T-helper 2 cell (primary cell): ENCODE results near the gene UBE4B.
A peak's percentile ranks its signal among the peaks of the same experiment; 100 is the strongest.
"Not testable (repeated sequence)": the region's sequence is repeated elsewhere in the genome, so short reads cannot be mapped to it uniquely, and the experiment has no call there.

Experiments
- DNase-seq, 5 experiments: peaks; one replicate each; pipeline versions ENCODE4 v3.0.0 to v3.0.0-alpha.2; 2012 to 2022
- total RNA-seq, 2 donors: gene quantifications; one replicate each; lab custom pipeline; 2026; lab: John Stamatoyannopoulos, UW

UBE4B gene
- total RNA-seq = 43.5 to 46.1 reads per million in 2 donors

- DNase-seq = peak; percentile 97 to 99 (median 98)
These were observed at the start of gene UBE4B for GRCh38 chr1:10032590-10033358. UBE4B (plus strand) TSS chr1:10032958; CDS start chr1:10033671, 713 bp downstream.

- no peak for DNase-seq
These were observed 48.5 kb upstream of the UBE4B start for GRCh38 chr1:9984253-9984652.

DNA sequence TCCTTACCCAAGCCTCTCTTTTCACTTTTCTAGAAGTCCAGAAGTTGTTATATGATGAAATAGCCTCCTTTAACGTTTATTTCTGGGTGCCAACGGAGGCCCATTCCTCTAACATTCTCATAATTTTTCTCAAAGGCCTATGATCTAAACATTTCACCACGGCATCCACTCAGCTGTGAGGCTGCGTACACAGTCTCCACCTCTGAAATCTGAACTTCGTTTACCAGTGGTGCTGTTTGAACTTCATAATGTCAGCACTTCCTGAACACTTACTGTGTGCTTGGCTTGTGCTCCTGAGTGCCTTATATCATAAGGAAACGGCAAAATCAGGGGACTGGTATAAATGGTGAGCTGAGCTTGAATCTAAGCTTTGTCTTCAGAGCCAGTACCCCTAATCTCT, 47.8 kb upstream of the UBE4B start:
- no peak for DNase-seq

DNA sequence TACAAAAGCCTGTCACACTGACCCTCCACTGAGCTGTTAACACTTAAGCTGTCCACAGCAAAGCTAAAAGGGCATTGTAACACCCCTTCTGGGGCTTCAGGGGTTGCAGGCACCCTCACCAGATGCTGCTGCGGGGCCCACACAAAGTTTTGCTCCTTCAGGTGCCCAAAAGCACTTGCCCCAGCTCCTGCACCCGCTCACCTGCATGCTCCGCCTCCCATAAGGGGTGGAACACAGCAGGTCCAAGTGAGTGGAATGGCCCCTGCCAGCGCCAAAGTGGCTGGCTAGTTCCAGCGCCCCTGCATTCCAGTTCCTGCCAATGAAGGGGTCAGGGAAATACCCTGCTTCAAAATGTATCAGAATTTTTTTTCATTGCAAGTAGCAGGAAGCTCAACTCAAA, 43.0 kb upstream of the UBE4B start:
- no peak for DNase-seq

DNA sequence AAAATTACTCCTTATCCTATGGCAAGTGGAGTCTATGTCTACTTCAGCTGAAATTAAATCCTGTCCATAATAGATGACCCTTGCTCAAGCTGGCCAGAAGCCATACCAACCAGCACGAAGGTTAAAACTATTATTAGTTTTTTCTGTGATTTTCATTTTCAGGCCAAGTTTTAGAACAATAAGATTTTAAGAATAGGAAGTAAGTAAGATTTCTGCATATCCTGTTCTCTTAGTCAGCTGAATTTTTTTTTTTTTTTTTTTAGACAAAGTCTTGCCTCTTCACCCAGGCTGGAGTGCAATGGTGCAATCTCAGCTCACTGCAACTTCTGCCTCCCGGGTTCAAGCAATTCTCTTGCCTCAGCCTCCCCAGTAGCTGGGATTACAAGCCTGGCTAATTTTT, 41.8 kb upstream of the UBE4B start:
- DNase-seq = no peak

DNA sequence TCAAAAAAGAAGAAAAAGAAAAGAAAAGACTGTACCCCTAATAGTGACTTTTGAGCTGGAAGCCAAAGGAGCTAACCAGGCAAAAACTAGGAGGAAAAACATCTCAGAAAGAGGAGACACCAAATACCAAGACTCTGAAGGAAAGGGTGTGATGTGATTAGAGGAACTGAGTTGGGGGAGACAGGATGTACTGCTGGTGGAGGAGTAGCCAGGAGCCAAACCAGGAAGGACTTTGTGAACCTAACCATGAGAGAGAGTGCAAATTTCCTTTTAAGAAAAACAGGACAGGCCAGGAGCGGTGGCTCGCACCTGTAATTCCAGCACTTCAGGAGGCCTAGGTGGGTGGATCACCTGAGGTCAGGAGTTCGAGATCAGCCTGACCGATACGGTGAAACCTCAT, 39.8 kb upstream of the UBE4B start:
- DNase-seq = no peak

GRCh38 chr1:9993561-9994075, 39.1 kb upstream of the UBE4B start:
- no peak for DNase-seq

- DNase-seq = peak in 1 of 5 experiments; percentile 6
These were observed 35.9 kb upstream of the UBE4B start, which contains the start of gene RBP7 for GRCh38 chr1:9996624-9997582. RBP7 (plus strand) TSS chr1:9997228; CDS start chr1:9997259, 31 bp downstream.

GRCh38 chr1:10001016-10001665, 31.6 kb upstream of the UBE4B start:
- no peak for DNase-seq

- not testable (repeated sequence) for DNase-seq
These were observed 27.5 kb upstream of the UBE4B start for GRCh38 chr1:10005248-10005647.

- DNase-seq = no peak
These were observed 25.6 kb upstream of the UBE4B start for GRCh38 chr1:10007169-10007568.

DNA sequence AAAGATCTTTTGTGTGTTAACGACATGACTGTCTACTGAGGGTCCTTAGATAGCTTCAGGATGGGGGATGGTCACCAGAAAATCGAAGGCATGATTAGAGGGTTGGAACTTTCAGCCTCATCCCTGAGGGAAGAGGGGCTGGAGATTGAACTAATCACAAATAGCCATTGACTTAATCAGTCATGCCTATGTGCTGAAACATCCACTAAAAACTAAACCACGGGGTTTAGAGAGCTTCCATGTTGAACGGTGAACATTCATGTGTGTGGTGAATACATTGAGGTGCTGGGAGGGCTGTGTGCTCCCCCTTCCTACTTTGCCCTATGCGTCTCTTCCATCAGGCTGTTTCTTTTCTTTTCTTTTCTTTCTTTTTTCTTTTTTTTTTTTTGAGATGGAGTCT, 18.7 kb upstream of the UBE4B start:
- no peak for DNase-seq

DNA sequence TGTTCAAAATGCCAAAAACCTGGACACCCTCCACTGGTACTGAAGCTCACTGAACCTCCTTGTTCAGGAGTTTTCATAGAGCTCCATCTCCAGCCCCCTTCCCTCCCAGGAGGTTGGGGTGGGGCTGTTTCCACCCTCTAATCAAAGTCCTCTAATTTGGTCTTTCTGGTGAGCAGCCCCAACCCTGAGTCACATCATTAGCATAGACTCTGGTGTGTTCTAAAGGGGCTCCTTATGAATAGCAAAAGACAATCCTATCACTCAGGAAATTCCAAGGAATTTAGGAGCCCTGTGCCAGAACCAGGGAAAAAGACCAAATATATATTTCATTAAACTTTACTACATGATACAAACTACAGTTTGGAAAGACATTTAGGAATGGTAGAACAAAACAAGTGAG, 13.2 kb upstream of the UBE4B start:
- no peak for DNase-seq

- no peak for DNase-seq
These were observed 12.7 kb upstream of the UBE4B start for GRCh38 chr1:10020086-10020485.

- DNase-seq = not testable (repeated sequence)
These were observed 12.1 kb upstream of the UBE4B start for GRCh38 chr1:10020678-10021077.

DNA sequence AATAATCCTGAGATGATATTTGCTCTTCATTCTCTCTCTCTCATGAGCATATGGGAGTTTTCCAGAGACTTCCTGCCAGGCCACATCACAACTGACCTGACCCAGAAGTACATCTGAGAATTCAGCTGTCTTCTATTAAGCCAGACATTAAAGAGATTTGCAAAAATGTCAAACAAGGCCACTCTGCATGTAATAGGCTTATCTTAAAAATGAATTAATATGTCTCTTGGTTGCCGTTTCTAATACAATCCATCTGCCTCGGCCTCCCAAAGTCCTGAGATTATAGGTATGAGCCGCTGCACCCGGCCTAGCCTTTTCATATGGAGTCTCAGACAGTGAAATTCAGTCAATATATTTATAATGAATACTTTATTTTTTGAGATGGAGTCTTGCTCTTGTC, 10.8 kb upstream of the UBE4B start:
- DNase-seq = not testable (repeated sequence)

GRCh38 chr1:10022656-10023055, 10.1 kb upstream of the UBE4B start:
- DNase-seq = no peak

GRCh38 chr1:10025354-10025753, 7.4 kb upstream of the UBE4B start:
- no peak for DNase-seq

GRCh38 chr1:10027027-10027426, 5.7 kb upstream of the UBE4B start:
- no peak for DNase-seq

- not testable (repeated sequence) for DNase-seq
These were observed 3.7 kb upstream of the UBE4B start for GRCh38 chr1:10028956-10029500.

- DNase-seq = no peak
These were observed 1.3 kb upstream of the UBE4B start for GRCh38 chr1:10031461-10031860.

DNA sequence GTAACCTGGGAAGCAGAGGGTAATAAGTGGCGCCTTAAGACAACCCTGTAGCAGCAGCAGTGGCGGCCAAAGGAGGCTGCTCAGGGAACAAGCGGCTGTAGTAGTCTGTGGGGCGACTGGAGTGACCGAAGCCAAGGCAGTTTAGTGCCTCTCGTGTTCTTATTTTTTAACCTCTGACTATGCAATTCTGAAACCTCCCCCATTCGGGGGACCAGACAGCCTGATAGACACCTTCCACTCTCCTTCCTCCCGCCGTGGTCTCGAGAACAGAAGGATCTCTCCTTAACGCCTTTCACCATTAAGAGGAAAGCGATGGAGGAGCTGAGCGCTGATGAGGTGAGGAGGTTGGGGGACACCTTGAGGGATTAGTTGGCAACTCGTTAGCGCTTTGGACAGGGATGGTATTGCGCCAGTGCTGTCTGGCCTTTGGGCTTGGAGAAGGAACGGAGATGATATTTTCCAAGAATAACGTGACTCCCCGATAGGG, 644 bp downstream of the UBE4B start:
- DNase-seq = no peak
